CD4-positive, alpha-beta T cell treated with Interleukin-4 for 4 hours (primary cell): ENCODE results near the gene THRB.
A peak's percentile ranks its signal among the peaks of the same experiment; 100 is the strongest.

Experiments used
- DNase-seq: peaks from one replicate; pipeline ENCODE4 v3.0.0-alpha.2; 2020

The THRB gene

DNA sequence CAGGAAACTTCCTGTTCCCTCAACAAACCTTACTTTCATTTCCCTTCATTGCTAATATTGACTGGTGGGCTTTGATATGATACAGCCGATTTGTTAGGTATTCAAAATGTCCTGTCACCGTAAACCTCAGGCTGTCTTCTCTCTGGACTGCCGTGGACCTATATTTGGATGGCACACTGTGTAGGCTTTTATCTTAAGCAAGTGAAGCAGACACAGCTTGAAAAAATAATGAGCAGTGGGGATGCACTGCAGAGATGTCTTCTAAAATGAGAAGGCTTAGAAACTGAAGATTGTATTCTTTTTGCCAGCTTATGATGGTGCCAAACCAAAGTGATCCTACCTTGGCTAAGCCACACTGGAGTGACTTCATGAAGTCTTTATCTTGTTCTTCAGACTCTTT, 283.3 kb downstream of the THRB start:
- DNase-seq, result no peak

- no peak for DNase-seq
These were observed 292.6 kb downstream of the THRB start for GRCh38 chr3:24202071-24202470.

GRCh38 chr3:24201301-24201700, 293.3 kb downstream of the THRB start:
- DNase-seq, result no peak

- no peak for DNase-seq
These were observed 294.8 kb downstream of the THRB start for GRCh38 chr3:24199775-24200247.

GRCh38 chr3:24199300-24199699, 295.4 kb downstream of the THRB start:
- DNase-seq, result no peak

DNA sequence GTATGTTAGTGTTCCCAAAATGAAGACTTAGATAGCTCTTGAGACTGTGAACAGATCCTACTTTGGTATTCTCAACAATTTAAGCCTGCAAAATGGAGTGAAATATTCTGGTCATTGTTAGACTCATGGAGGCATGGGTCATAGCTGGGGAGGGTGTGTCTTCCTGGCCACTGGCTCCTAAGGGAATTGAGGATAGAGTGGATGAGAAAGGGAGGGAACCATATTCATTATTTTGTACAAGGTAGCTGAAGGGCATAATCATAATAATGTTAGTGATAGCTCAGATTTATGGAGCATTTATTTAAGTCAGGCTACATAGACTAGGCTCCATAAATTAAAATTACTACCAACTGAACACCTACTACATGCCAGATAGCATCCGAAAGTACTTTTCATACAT, 295.9 kb downstream of the THRB start:
- no peak for DNase-seq

GRCh38 chr3:24197809-24198208, 296.8 kb downstream of the THRB start:
- DNase-seq, result no peak

DNA sequence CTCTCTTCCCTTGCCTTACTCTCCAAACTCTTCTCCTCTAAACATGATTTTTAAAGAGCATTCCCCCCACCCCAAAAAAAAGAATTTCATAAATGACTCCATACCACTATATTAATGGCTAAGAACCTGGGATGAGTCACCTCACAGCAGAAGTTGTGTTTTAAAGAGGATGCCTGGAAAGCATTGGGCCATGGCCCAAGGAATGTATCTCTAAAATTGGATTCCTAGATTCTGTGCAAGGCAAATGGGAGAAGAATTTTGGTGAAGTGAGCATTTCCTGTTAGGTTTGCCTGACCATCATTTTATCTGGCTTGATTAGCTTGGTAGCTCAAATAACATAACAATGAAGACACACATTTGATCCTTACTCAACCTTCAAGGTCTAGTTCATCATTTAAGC, 298.1 kb downstream of the THRB start:
- DNase-seq, result no peak

GRCh38 chr3:24195504-24196230, 299.0 kb downstream of the THRB start:
- no peak for DNase-seq

GRCh38 chr3:24192469-24193056, 302.1 kb downstream of the THRB start:
- DNase-seq, result no peak

DNA sequence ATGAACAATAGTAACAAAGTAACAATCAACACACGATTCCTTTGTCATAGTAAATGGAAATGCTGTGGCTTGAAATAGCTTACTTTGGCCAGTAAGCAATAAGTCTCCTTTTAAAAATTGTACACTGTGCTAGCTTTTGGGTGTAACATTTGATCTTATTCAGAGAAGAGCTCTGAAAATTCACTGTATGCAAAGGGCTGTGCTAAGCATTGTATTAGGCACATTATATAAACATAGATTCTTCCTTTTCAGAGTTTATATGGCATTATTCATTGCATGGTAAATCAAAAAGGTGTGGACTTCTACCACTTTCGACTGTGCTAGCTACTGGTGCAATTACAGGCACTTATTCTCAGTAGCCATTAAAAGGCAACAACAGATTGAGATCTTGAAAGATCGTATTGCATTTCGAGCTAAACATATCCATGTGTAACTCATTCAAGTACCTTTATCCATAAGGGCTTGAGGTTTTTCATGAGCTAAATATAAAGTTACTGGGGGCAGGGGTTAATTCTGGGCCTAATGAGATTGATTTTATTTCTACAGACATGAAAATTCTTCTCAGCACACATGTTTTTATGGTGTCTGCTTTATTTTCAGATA, 302.7 kb downstream of the THRB start:
- no peak for DNase-seq

DNA sequence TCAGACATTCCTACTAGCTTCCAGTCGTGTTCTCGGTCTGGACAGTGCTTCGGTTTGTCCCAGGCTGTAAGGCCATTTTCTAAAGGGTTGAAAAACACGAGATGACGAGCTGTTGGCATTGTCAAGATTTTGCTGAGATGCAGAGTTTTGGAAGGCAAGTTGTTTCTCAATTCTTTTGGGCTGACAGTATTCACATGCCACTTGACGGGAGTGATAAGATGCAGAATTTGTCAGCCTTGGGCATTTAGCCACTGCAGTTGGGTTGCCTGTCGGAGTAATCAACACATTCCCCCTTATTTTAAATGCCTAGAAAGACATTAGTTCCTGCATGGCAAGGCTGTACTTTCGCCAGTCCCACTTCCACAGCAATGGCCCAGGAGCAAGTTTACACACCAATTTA, 304.4 kb downstream of the THRB start:
- no peak for DNase-seq

- DNase-seq, result peak; percentile 8
These were observed 308.8 kb downstream of the THRB start for GRCh38 chr3:24185738-24186384.

DNA sequence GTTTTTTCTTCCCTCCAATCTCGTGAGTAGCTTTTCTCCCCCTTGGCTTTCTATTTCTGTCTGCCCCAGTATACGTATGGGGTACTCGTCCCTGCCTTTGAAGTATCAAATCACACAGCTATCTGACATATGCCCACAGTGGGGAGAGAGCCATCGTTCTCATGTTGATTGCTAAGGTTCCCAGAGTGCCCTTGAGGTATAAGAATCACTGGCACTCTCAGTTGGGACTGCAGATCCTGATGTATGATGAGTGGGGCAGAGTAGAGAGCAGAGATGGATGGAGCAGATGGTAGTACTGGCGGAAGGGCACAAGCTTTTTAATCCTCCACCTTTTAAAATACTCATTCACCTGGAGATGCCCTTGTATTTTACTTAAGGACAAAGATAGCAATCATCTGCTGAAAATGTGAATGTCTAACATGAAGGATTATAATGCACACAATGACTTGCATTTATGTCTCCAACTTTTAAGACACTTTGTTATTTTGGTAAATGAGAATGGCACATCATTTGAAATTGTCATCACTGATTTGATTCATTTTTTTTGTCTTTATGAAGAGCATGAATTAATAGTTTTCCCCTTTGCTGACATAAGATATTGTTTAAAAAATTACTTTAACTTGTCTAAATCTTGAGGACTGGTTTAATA, 310.0 kb downstream of the THRB start:
- no peak for DNase-seq

GRCh38 chr3:24182756-24183155, 311.9 kb downstream of the THRB start:
- DNase-seq, result no peak

GRCh38 chr3:24181256-24181655, 313.4 kb downstream of the THRB start:
- DNase-seq, result no peak

DNA sequence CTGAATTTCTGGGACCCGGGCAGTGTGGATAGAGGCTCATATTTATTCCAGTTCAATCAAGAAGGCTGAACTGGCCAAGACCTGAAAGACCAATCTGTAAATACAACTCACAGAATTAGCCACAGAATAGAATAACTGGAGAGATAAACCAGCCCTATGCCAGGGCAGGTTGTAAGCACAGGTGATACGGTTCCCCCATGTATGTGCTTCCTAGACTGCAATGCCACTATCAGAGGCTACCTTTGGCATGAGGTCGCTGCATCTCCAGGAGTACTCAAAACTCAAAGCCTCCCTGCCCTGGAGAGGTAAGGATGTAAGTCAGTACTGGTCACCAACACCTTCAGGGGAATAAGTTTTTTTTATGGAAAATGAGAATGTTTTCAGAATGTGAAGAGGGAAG, 314.0 kb downstream of the THRB start:
- DNase-seq, result no peak

DNA sequence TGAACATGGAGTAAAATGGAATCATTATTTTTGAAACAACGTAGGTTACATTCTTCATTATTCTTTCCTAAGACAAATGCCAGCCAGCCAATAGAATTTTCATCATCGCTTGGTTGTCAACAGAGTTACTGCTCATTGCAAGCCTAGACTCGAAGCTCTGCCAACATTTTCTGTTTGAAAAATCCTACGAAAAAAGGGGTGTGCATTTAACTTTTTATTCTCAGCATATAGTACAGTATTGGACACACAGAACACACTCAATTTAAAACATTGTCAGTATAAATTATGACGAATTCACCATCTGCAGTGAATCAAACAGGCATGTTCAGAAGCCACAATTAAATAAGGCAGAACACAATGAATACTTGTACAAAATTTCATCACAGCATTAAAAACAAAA, 317.4 kb downstream of the THRB start:
- no peak for DNase-seq

GRCh38 chr3:24174614-24175013, 320.0 kb downstream of the THRB start:
- no peak for DNase-seq

GRCh38 chr3:24168977-24169376, 325.7 kb downstream of the THRB start:
- no peak for DNase-seq

GRCh38 chr3:24167429-24167828, 327.2 kb downstream of the THRB start:
- DNase-seq, result no peak

- no peak for DNase-seq
These were observed 328.1 kb downstream of the THRB start for GRCh38 chr3:24166515-24166914.

DNA sequence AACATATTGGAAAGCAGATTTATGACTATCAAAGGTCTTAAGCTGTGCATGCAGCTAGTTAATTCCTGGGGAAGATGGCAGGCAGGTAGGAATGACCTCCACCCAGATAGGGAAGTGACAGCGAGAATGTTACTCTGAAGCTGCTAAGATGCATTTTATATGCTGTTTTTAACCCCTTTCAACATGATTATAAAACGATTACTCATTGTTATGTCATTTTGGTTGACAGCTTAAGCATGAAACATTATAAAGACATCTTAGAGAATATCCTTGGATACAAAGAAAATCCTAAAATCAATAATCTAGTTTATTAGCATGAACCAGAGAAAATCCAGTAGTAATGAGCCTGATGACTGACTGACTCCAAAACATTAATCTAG, 329.1 kb downstream of the THRB start:
- DNase-seq, result no peak
